Stimulated activated CD4-positive, alpha-beta T cell treated with anti-CD3 and anti-CD28 coated beads, TNF-alpha, amount 100 ng/mL, for 1 hour (primary cell): ENCODE measurements around the gene RAB11FIP3.

Source experiments
- DNase-seq, 3 donors: peaks; one replicate each; pipeline ENCODE4 v3.0.0-alpha.2; 2020; ENCODE audit warnings: low read depth in 3 of 3, low spot score in 1 of 3

The RAB11FIP3 gene

DNA sequence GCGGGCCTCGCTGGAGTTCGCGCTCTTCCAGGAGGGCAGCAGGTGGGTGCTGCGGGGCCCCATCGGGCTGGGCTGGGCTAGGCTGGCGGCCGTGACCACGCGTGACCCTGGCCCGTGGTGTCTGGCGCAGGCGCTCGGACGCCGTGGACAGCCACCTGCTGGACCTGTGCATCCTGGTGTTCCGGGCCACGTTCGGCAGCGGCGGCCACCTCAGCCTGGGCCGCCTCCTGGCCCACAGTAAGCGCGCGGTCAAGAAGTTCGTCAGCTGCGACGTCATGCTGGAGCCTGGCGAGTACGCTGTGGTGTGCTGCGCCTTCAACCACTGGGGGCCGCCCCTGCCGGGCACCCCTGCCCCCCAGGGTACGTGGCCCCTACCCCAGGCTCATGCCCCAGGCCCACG lies 126.7 kb downstream of the RAB11FIP3 start:
- DNase-seq = no peak

DNA sequence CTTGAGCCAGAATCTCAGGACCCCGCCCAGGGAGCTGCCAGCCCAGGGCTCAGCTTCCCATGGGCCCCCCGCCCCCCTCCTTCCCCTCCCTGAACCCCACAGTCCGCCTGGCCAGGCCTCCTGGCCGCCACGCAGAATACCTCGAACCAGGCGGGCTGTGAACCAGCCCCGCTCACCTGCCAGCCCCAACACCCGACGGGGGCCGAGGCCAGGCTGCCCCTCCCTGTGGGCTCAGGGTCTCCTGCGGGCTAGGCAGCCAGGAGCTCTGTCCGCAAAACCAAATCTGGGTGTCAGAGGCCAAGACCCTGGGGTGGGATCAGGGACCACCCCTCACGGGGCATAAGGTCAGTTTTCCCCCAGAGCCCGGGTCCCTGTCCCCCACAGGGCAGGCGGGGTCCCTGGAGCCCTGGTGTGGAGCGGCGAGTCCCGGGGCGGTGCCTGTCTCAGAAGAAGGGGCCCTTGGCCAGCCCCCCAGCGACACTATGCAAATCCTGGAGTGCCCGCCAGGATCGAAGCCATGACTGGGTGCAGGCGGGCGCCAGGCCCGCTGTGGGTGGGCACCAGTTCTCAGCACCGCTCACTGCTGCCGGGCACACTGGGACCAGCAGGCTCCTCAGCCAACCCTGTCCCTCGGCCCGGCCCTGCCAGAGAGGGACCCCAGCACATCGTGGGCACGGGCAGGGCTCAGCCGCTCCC lies 128.3 kb downstream of the RAB11FIP3 start:
- DNase-seq = no peak

DNA sequence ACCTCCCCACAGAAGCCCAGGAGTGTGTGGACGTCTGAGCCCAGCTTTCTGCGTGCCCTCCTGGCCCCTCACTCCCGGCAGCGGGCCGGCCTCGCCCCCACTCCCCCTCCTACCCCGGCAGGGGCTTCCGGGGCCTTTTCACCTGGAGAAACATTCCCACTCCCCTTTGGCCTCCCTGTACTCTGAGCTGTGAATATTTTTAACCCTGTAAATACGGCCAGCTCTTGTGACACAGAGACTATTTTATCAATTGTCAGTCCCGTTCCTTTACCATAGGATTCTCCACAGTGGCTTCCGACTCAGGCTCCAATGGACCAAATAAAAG lies 128.8 kb downstream of the RAB11FIP3 start:
- no peak for DNase-seq

DNA sequence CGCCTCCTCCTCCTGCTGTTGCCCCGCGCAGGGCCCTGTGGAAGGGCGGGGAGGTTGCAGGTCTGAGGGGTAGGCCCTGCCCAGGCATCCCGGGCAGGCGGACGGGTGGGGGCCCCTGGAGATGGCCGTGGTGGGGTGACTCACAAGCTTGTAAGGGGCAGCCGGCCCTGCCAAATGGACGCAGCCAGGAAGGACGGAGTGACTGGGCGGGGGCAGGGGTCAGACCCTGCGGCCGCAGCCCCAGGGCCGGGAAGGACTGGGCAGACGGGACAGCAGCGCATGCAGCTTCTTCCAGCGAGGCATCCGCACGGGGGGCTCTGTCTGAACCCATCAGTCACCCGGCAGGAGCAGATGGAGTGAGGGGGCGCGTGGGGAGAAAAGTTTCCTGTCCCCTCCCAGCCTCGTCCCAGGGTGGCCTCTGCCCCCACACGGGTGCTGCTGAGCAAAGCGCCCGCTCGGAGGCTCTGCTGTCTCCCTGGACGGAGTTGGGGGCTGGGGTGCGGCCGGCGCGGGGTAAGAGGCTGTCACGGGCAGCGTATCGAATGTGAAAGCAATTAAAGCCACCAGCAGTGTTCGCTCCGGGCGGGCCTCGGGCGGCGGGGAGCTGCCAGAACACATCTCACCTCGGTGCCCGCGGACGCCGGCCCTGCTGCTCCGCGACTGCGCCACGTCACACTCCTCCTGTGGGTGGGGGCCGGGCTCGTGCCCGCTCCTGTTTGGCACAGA lies 129.4 kb downstream of the RAB11FIP3 start:
- DNase-seq = no peak

DNA sequence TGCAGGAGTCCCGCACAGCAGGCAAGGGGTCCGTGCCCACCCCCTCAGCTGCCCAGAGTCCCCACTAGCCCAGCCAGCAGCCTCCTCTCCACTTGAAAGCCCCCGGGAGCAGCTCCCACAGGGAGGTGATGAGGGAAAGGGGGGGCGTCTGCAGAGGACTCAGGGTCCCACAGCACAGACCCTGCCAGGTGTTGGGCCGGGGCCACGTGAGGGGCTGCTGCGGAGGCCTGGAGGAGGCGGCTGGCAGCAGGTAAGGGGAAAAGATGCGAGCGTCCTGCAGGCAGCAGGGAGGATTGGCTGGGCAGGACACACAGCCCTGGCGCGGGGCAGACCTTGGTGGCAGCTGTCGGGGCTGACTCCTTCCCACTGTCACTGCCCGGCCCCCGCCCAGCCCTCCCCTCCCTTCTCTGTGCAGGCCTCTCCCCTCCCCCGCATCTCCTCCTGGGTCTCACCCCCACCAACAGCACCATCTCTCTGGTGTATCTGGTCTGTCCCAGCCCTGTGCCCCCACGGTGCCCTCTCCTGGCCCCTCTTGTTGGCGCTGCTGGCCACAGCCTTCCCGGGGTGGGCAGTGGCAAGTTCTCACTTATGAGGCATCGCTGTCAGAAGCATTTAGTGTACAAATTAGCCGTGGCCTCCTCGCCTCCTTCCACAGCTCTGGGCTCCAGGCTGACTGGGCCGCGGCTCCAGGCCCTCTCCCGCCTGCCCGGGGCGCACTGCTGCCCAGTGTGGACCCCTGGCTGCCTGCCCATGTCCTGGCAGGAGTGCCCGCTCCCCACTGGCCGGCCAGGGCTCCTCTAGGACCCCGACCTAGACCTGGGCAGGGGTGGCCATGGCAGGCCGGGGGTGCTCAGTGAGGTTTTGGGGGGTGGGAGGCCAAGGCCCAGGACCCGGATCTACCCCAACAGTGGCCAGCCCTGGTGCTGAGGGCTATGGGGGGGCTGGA lies 130.4 kb downstream of the RAB11FIP3 start:
- no peak for DNase-seq

DNA sequence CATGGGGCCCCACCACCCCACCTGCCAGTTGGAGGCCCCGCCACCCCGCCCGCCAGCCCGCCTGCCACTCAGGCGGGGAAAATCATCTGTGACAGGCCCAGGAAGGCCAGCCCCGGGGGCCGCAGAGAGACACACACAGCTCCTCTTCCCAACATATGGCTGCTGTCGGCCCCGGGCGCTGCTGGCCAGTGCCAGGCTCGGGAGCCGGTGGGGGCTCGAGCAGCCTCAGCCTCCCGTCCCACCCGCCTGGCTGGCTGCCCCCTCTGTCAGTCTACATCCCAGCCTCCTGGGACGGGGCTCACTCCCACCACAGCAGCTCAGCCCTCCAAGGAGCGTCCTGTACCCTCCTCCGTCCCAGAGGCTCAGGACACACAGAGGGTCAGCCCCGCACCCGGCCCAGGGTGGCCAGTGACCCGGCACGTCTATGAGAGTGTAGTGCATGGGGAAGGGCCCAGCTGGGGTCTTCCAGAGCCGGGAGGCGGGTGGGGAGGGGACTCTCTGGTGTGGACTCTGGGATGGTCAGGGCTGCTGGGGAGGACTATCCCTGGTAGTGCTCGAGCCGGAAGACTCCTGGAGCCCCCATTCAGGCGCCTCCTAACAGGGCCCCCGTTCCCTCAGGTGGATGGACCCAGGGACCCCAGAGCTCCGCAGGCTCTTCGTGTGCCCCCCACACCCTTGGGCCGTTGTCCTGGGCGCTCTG lies 131.2 kb downstream of the RAB11FIP3 start:
- no peak for DNase-seq

DNA sequence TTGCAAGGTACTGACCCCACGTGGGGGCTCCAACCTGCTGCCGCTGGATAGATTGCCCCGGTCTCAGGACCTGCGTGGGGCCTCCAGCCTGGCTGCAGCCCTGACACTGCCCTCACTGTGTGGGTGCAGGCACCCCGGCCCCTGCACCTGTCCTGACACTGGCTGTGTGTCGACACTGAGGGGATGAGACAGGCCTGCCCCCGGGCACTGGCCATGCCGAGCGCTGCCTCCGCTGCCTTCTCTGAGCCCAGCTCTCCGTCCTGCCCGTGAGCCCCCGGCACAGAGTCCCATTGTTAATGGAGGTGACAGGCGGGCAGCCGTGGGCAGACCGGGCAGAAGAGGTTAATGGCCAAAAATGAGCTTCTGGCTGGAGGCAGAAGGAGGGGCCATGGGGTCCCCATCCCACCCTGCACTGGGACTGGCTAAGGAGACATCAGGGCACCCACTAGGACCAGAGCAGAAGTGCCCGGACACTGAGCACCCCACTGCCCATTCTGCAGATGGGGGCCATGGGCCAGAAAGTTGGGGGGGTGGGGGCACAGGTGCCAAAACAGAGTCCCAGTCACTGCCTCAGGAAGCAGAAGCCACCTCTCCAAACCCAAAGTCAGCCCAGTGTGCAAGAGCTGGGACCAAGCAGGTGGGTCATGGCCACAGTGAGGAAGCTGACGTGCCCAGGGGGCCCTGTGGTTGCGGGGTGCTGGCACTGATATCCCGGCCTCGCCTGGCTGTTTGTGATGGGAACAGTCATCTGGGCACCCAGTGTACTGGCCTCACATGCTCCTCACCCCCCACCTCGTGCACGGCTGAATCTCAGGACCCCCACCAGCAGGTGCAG lies 132.2 kb downstream of the RAB11FIP3 start:
- no peak for DNase-seq

DNA sequence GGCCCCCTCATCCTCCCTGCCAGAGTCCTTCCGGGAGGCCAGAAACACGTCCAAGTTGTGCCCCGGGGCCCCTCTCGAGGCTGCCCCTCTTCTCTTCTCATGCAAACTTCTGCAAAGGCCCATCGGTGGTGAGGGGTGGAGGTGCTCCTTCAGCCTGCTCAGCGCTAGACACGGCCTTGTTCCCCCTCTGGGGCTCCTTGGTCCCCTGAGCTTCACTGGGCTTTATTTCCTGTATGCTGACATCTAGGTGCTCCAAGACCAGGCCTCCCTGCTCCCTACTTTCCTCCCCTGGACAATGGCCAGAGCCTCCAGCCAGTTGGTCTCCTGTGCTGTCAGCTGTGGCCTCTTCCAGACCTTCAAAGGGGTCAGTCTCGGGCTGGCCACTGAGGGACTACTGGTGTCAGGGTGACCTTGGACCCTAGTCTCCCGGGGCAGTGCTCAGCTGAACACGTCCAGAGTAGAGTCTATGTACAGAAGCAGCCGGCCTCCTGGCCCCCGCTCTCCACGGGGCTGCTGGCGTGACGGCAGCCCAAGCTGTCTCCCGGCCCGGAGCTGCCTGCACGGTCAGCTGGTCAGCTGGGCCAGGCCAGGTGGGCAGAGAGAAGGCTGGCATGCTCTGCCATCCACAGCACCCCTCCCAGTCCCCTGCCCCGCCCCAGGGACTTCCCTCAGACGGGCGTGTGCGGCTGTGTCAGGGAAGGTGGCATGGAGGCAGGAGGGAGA lies 133.0 kb downstream of the RAB11FIP3 start:
- no peak for DNase-seq

DNA sequence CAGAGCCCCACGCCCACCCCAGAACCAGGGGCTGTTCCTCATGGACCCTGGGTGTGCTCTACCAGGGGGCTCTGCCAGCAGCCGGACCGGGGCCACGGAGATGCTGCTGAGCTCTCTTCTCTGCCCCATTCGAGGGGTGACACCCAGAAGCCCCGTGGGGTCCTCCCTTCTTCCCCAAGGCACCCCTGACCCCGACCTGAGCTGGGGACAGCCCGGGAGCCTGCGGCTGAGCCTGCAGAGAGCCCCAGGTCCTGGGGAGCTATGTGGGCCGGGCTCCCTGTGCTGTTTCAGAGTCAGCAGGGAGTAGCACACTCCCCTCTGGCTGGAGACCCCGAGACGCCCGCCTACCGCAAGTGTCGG lies 133.6 kb downstream of the RAB11FIP3 start:
- no peak for DNase-seq

DNA sequence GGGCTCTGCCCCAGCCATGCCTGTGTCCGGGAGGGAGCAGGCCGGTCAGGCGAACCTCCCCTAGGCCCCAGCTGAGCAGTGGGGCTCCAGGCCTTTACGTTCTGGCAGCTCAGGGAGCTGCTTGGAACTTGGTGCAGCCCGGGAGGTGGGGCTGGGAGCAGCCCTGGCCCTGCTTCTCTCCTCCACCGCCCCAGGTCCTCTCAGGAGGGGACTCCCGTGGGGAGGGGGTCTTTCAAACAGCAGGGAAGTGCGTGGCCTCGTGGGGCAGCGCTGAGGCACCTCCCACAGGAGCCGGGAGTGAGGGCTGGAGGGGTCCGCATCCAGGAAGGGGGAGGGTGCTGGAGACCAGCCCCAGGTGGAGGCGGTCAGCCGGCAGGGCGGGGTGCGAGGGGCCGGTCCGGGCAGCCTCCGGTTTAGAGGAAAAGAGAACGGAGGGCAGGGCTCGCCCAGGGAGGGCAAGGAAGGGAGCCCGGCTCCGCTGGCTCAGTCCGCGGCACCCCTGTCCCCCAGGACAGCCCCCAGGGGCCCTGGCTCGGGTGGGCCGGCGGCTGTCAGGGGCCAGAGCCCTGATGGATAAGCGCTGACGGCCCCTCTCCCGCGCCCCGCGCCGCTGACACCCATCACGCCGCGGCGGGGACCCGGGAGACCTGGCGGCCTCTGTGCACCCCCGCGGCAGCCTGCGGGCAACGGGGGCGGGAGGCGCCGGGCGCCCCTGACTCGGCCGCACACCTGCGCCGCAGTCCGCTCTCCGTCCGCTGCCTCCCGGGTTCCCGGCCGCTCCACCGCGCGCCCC lies 134.2 kb downstream of the RAB11FIP3 start:
- DNase-seq = no peak

DNA sequence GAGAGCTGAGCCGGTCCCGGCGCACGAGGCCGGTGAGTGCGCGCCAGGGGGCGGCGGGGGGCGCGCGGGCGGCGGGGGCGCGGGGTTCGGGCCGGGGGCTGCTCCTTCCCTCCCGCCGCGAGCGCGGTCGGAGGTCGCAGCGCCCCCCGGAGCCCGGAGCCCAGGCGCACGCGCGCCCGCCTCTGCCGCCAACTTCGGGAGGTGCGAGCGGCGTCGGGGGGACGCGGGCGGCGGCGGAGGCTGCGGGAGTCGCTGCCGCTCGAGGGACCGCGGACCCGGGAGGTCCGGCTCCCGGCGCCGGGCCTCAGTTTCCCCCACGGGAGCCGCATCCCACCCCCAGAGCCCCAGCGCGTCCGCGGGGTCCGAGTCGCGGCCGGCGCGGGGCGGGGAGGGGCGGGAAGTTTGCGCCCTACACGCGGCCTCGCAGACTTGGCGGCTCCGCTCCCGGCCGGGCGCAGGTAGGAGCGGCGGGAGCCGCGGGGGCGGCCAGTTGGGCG lies 134.8 kb downstream of the RAB11FIP3 start, which contains the start of gene PRR35:
Gene PRR35 (plus strand): TSS at position 191 of the 497 bp plus-strand sequence. CDS start 2,901 bp downstream, outside the sequence.
- DNase-seq = no peak

DNA sequence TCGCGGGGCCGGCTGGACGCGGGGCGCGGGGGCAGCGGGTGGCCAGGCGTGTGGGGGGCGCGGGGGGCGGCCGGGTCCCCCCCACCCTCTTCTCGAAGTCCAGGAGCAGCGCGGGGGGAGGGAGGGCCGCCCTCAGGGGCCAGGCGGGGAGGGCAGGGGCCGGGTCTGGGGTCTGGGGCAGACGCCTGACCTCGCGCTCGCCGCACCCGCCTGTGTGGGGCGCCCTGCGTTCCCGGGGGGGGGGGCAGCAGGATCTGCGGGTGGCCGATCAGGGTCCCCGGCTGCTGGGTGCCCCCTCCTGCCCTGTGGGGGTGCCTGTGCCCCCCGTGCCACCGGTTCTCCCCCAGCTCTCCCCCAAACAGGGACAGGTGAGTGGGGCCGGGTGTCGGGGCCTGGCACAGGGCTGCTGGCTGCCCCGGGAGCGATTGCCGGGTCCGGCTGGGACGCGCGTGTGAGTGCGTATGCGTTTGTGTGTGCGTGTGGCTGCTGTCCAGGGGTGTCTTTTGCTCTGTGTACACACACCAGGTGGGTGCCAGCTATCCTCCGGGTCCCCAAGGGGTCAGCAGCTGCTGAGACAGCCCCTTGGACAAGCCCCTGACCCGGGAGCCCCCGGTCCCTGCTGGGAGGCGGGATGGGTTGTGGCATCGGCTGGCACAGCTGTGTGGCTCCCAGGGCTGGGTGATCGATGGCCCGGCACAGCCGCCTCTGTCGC lies 135.4 kb downstream of the RAB11FIP3 start:
- no peak for DNase-seq

DNA sequence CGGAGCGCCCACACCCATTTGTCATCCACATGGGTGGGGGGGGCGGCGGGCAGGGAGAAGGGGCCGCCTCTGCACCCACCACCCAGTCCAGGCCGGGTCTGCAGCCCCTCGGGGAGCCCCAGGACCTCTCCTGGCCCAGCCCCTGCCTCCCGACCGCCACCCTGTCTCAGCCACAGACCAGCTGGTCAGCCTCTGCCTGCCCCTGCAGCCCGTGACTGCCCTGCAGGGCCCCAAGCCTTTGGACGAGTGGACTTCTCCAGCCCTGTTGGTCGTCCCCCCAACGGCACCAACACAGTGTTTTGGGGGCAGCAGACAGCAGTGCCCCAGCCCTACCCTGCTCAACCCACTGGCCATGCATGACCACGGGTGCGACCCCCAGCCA lies 136.0 kb downstream of the RAB11FIP3 start:
- no peak for DNase-seq

DNA sequence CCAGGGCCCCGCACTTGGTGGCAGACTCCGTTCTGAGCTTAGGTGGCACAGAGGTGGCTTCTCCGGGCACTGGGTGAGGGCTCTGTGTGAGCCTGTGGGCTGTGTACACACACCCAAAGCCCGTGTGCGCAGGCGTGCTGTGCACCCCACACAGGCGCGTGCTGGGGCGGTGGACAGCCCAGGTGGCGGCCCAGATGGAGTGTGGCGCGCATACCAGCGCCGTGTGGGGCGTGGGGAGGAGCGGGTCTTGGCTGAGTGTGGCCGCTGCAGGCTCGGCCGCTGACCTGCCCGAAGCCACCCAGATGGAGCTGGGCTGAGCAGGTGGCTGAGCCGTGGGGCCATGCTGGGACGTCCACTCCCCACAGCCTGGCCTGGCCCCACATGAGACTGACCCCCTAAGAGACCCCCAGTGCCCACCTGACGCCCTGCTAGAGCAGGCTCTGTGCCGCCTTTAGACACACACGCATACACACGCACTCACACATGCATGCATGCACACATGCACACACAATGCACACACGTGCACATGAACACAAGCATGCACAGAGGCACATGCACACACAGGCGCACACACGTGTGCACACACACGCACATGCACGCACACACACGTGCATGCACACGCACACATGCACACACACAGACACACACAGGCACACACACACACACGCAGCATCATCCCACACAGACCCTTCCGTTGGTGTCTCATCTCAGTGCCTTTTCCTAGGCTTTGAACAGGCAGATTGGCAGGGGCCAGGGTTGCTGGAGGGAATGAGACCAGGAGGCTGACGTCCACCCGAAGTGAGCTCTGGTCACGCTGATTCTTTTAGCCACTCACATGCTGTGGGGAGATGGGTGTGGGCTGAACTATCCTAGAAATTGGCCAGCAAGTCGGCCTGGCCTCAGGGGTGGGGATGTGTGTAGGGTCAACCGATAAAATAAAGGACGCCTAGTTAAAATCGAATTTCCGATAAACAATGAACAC lies 136.8 kb downstream of the RAB11FIP3 start:
- DNase-seq = no peak

DNA sequence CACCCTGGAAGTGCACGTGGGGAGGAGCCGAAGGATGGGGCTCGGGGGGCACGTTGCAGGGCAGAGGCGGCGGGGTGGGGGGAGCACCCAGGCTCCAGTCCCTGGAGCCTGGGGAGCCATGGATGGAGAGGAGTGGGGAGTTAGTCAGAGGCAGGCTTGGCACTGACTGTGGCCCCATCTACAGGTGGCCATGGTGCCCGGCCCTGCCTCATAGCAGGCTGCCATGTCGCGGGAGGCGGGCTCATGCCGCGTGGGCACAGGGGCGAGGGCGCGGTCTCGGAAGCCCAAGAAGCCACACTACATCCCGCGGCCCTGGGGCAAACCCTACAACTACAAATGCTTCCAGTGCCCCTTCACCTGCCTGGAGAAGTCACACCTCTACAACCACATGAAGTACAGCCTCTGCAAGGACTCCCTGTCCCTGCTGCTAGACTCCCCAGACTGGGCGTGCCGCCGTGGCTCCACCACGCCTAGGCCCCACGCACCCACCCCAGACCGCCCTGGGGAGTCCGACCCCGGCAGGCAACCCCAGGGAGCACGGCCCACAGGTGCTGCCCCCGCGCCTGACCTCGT lies 137.7 kb downstream of the RAB11FIP3 start:
- DNase-seq = no peak

DNA sequence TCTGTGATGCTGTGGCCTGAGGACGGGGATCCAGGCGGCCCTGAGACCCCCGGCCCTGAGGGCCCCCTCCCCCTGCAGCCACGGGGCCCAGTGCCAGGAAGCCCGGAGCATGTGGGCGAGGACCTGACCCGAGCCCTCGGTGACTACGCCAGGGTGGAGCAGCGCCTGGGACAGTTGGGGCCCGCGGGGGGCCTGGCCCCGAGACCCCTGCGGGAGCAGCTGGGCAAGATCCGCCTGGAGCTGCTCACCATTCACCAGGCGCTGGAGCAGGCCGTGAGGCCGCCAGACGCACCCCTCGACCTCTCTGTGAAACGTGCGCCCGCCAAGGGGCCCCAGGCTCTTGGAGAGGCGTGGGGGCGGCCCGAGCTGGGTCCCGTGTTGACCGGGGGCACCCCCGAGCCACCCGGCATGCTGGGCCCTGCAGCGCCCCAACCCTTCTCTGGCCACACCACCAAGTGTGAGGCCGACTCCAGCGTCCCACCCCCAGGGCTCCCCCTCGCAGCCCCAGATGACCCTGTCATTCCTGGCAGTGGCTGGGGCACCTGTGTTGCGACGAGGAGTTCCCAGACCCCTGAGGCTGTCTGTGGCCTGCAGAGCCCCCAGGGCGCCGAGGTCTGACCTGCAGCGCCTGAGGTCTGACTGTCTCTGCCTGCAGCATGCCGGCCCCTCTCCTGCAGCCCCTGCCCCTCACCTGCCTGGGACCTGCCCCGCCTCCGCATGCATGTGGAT lies 139.4 kb downstream of the RAB11FIP3 start:
- DNase-seq = no peak
